Measurements from ENCODE around the gene TCF7L2.

DNA sequence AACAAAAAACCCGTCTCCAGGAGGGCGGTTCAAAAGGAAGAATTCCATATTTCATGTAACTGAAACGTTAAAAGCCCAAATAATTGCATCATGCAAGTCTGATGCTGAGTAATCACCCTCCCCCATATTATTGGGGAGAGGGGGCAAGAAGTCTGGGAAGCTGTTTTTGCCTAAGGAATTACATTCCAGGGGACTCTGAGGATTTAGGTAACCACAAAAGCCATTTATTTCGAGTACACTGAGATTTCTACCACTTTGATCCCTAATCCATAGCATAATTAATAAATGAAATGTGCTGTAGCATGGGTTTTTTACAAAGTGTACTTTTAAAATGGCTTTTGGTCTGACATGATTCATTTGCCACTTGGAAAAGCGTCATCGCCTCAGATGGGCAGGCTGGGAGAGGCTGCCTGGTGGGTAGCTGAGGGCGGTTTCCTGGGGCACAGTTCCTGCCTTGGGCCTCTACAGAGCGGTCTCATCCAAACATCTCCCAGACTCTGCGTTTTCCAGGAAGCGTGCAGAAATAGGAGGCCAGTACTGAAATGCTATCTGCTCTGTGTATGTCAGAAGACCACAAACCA is 106.5 kb downstream of the TCF7L2 start:
- TF ChIP-seq POLR2AphosphoS5 (IDR thresholded peaks at IDR 0.05) (no peak), POLR2A (IDR thresholded peaks at IDR 0.05) (no peak)

Data from stomach (tissue), 4 donors.